ENCODE measurements around the gene OGG1. TPM values are rescaled to one million over a fixed set of nuclear protein-coding genes. Genes with fewer than 3 reads are reported as not detected.

Gene OGG1
- polyA plus RNA-seq, 3 donors = 8.6 to 24.4 (median 13.9) TPM

GRCh38 chr3:9794400-9794799 is 44.6 kb downstream of the OGG1 start:
- no peak overlapping the region for H3K27ac ChIP-seq (ENCODE audit: low read depth, low read length)
- WGBS, 3 donors = 90 to 94% (median 91%) methylated on average over 11 of the region's 11 CpGs

GRCh38 chr3:9795207-9795606 is 45.5 kb downstream of the OGG1 start:
- no peak overlapping the region for H3K27ac ChIP-seq (ENCODE audit: low read depth, low read length)
- 72 to 84% (median 81%) methylated on average over 5 of the region's 5 CpGs for WGBS, 3 donors

GRCh38 chr3:9797196-9797945 is 47.6 kb downstream of the OGG1 start:
- 90 to 91% (median 90%) methylated on average over 12 of the region's 12 CpGs for WGBS, 3 donors
- no peak overlapping the region for H3K27ac ChIP-seq (ENCODE audit: low read depth, low read length)

DNA sequence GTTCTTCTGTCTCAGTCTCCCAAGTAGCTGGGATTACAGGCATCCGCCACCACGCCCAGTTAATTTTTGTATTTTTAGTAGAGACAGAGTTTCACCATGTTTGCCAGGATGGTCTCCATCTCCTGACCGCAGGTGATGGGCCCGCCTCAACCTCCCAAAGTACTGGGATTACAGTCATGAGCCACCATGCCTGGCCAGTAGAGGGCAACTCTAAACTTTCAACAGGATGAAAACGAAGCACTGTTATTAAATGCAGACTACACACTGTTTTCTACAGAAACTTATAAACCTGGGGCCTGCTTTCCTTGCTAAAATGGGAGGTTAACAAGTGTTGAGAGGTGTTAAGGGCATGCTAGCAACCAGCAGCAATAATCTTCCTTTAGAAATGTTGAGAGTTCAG is 50.8 kb downstream of the OGG1 start:
- WGBS, 3 donors = 83 to 90% (median 87%) methylated on average over 5 of the region's 5 CpGs

GRCh38 chr3:9803494-9803893 is 53.7 kb downstream of the OGG1 start:
- no peak overlapping the region for H3K27ac ChIP-seq (ENCODE audit: low read depth, low read length)
- WGBS, 3 donors = 82 to 95% (median 87%) methylated on average over 1 of the region's 1 CpG

More for the DNA sequence above, 50.8 kb downstream of the OGG1 start:
- no peak overlapping the region for H3K27ac ChIP-seq (ENCODE audit: low read depth, low read length)

DNA sequence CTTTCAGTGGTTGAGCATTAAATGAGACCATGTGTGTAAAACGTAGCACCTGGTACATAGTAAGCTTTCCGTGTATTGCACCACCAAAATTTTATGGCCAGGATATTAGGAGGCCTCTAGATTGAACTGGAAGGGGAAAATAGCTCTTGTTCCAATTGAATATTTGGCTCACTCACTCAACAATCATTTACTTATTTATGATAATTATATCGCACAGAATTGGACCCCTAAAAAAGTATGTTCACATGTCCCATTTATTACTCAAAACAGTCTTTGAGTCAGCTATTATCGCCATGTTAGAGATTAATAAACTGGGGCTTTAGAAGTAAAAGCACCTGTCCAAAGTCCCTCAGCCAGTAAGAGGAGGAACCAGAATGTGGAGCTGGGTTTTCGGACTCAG is 55.2 kb downstream of the OGG1 start:
- H3K27ac ChIP-seq (ENCODE audit: low read depth, low read length) = no peak overlapping the region
- 87 to 93% (median 91%) methylated on average over 5 of the region's 5 CpGs for WGBS, 3 donors

DNA sequence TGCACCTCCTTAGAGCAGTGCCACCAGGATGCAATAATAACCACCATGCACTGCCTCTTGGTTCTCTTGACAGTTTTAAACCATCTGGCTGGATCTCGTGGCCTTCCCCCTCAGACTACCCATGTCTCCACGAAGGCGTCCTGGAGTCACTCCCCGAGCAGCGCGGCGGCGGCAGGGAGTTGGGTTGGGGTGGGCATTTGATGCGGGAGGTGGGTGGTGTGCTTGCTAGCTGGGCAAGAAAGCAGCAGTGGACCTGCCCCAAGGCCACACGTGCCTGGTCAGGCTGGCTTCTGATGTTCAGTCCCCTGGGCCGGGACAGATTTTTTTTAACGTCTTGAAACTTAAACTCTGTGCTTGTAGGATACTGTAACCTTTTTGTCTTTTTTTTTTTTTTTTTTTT is 56.4 kb downstream of the OGG1 start:
- WGBS, 3 donors = 84 to 94% (median 87%) methylated on average over 12 of the region's 12 CpGs
- no peak overlapping the region for H3K27ac ChIP-seq (ENCODE audit: low read depth, low read length)

Other genes with a start within 250 kb of the OGG1 start
- under 1 TPM in 2 of 3 donors, not detected in 1; 0.01 to 0.51 TPM for gene LHFPL4, start 196.1 kb upstream of the OGG1 start, polyA plus RNA-seq
- gene MTMR14, start 100.4 kb upstream of the OGG1 start, polyA plus RNA-seq = 10 to 100 TPM; 12.5 to 26.9 (median 26.3) TPM
- gene CPNE9, start 46.1 kb upstream of the OGG1 start, polyA plus RNA-seq = under 1 TPM in 2 of 3 donors, not detected in 1; 0.06 to 0.09 TPM
- 10 to 100 TPM in 1 of 3 donors, 1 to 10 TPM in 2; 4.8 to 12.8 (median 7.5) TPM for gene BRPF1, start 18.2 kb upstream of the OGG1 start, polyA plus RNA-seq
- gene CAMK1, start 20.0 kb downstream of the OGG1 start, polyA plus RNA-seq = 100 to 1,000 TPM in 1 of 3 donors, 10 to 100 TPM in 2; 13.4 to 121 (median 80.1) TPM
- gene TADA3, start 42.5 kb downstream of the OGG1 start, polyA plus RNA-seq = 10 to 100 TPM; 21.0 to 49.8 (median 38.0) TPM
- 100 to 1,000 TPM in 2 of 3 donors, 10 to 100 TPM in 1; 68.9 to 121 (median 111) TPM for gene ARPC4, start 43.1 kb downstream of the OGG1 start, polyA plus RNA-seq
- 10 to 100 TPM; 18.4 to 39.7 (median 28.9) TPM for gene TTLL3, start 60.3 kb downstream of the OGG1 start, polyA plus RNA-seq
- gene RPUSD3, start 94.1 kb downstream of the OGG1 start, polyA plus RNA-seq = 10 to 100 TPM; 20.7 to 27.8 (median 25.6) TPM
- gene CIDEC, start 130.3 kb downstream of the OGG1 start, polyA plus RNA-seq = 1,000 to 10,000 TPM in 1 of 3 donors, 100 to 1,000 TPM in 2; 128 to 1,587 (median 499) TPM
- 10 to 100 TPM; 33.7 to 58.7 (median 39.5) TPM for gene JAGN1, start 140.7 kb downstream of the OGG1 start, polyA plus RNA-seq
- 1 to 10 TPM; 6.4 to 7.3 (median 6.7) TPM for gene IL17RE, start 152.9 kb downstream of the OGG1 start, polyA plus RNA-seq
- 10 to 100 TPM; 20.7 to 71.8 (median 41.2) TPM for gene IL17RC, start 167.1 kb downstream of the OGG1 start, polyA plus RNA-seq
- gene CRELD1, start 183.9 kb downstream of the OGG1 start, polyA plus RNA-seq = 10 to 100 TPM; 28.4 to 36.0 (median 33.8) TPM
- gene PRRT3, start 202.5 kb downstream of the OGG1 start, polyA plus RNA-seq = 1 to 10 TPM in 2 of 3 donors, under 1 TPM in 1; 0.56 to 1.6 (median 1.4) TPM
- 100 to 1,000 TPM in 1 of 3 donors, 10 to 100 TPM in 2; 36.3 to 153 (median 66.1) TPM for gene EMC3, start 236.9 kb downstream of the OGG1 start, polyA plus RNA-seq

Measured in adipose tissue (tissue), 3 donors.